ENCODE measurements around the gene CEBPA.

The CEBPA gene

DNA sequence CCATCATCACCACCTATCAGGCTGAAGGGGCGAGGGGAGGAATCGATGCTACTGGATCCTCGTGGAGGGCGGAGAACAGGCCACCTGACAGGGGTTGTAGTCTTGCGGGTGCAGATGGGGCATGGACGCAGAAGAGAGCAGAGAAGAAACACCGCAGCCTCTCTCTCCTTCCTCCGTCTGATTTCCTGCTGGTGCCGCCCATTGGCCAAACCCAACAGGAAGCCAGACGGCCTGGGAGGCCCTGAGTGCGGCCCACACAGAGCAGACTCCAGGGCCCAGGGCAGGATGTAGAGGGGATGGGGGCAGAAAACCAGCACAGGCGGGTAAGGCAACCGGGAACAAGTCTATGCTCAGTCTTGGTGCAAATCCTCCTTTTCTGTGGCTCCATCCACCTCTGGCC, 15.4 kb downstream of the CEBPA start:
- DNase-seq, result no peak

DNA sequence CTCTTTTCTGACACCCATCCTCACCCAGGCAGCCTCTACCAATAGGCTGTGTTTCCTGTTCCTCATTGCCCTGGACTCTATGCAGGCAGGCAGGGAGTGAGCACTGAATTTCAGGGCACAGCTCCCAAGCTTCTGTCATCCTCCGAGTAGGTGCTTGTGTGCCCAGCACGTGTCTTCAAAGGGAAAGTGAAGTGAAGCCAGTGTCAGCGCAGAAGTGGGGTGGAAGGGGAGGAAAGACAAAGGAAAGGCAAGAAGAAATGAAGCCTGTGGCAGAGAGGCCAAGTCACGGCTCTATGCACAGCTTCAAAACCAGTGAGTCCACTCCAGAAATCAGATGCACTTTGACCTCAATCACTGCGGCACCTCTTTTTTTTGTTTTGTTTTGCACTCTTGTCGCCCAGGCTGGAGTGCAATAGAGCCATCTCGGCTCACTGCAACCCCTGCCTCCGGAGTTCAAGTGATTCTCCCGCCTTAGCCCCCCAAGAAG, 16.9 kb downstream of the CEBPA start:
- no peak for DNase-seq

DNA sequence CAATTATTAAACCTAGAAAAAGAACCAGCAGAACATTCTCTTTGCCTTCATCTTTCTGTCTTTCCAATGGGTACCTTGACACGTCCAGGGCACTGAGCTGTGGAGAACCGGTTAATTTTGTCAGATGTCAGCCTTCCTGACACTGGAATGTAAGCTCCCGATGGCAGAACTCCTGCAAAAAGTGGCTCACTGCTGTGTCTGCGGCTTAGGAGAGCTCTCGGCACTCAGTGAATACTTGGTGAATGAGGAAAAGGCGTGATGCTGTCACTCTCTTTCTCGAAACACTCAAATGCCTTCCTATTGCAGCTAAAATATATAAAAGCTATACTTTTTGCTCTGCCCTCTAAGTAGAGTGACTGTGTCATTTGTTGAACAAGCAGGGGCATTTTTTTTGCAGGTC, 17.6 kb downstream of the CEBPA start:
- no peak for DNase-seq

DNA sequence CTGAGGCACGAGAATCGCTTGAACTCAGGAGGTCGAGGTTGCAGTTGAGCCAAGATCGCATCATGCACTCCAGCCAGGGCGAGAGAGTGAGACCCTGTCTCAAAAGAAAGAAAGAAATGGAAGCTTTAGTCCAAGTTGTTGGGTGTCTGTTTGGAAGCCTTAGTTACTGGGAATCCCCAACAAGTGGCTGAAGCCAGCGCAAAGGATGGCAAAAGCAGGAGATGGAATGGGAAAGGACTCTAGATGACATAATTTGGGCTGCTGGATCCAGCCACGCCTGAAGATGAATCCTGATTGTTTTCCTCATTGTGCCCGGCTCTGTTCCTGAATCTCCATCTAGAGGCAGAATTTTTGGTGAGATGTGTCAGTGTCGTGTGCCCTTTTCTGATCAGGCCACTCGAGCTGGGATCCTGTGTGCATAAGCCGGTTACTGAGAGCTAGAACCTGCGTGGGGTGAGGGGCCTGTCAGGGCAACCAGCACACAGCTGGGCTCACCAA, 18.1 kb downstream of the CEBPA start:
- DNase-seq, result no peak

DNA sequence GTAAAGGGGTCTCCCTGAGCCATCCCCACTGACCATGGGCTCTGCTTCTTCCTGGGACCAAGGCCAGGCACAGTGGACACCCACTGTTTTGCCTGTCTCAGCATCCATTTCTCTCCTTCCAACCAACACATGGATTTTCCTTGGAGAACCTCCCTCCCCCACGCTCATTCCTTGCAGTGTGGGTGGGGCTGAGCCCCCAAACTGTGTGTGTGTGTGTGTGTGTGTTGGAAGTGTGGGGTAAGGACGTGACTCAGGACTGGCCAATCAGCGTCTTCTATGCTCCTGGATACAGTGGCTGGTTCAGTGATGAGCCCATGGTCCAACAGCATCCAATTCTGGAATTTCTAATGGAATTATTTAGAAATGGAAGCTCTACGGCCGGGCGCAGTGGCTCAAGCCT, 18.7 kb downstream of the CEBPA start:
- no peak for DNase-seq

DNA sequence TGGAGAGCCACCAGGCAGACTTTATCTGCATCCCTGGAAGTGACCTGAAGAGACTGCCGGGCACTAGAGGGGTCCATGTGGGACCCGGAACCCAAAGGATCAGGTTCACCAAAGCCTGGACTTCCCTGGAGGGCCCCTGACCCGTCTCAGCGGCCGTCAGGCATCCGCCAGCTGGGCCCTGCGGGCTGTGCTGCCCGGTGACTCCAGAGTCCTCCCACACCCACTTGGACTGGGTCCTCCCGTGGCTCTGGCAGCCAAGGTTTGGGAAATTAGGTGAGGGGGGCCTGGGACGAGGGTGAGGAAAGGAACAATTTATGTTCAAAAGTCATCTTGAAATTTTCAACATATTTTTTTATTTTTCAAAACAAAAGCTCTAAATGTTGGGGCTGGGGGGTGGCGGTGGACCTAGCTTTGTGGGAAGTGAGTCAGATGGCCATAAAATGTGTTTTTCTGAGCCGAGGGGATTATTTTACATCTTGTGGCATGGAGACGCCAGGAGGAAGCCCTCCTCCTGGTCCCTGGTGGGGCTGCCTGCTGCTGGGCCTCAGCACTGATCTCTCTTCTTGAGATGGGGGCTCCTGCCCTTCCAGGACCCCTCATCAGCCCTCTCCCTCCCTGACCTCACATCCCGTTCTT, 20.2 kb downstream of the CEBPA start:
- DNase-seq, result no peak

DNA sequence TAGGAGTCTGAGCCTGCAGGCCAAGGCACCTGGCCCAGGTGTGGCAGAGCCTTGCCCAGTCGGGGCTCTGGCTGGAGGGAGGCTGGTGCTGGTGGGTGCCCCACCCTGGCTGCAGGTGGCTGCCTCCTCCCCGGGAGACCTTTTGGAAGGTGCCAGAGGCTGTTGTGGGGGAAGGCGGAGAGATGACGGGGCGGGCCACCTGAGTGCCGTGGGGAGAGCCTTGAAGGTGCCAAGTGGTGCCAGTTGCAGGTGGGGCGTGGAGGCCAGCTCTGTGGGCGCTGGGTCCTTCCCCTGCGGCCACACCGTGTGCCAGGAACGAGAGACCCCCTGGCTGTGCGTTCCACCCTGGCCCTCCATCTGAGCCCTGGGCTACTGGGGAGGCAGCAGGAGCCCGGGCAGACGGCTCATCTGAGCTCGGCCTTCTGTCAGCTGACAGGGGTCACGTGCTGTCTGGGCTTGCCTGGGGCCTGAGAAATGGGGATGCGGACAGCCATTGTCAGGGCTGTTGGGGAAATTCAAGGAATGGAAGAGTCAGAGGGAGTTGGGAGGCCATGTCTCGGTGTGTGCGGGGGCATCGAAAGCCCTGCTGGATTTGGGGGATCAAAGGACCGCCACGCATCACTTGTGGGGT, 20.9 kb downstream of the CEBPA start:
- DNase-seq, result no peak

DNA sequence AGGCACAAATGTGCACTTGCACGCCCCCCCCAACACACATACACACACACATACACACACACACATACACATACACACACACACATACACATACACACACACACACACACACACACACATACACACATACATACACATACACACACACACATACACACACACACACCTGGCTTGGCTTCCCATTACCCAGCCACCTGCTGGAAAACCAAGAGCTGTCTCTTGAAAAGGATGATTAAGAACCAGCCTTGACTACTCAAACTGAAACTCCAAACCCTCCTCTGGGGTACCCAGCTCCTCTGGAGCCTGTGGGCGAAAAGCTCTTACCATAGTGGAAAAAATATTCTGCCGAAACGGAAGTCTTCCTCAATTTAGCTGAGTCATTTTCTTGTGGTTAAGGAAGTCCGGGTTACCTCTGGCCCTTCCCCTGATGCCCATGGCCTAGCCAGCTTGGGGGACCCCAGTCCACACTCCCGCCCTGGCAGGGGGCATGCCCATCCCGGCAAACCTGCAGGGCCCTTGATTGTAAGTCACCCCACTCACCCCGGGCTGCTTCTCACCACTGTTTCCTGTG, 21.9 kb downstream of the CEBPA start:
- DNase-seq, result no peak

DNA sequence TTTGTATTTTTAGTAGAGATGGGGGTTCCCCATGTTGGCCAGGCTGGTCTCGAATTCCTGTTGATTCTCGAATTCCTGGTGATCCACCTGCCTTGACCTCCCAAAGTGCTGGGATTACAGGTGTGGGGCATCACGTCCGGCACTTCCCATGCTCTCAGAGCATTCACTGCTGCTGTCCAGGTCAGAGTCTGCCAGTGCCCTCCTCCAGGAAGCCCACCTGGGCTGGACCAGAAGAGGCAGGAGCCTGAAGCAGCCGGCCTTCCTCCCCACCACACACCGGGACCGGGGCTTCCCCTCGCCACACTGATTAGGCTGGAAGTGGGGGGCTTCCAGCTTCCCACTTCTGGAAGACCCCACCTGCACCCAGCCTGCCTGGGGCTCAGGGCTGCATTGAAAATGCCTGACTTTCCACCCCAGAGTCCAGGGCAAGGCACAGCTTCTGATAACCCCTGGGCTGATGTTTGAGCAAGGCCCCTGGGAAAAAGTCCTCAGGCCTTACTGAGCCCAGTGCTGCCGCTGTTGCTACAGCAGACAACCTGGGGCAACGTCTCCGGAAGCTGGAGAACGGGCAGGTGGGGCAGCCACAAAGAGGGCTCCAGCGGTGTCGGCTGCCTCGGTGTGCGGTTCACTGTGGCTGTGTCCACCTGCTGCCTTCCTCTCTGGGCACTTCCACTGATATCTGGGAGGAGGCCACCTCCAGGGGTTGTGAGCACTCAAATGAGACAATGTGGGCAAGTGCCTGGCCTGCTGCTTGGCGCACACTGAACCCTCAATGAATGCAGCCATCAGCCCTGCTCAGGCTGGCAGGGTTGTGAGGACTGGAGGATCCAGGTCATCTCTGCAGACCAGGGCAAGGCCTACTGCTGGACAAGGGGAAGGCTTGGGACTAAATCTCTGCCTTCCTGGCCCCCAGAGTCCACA, 22.6 kb downstream of the CEBPA start:
- DNase-seq, result no peak

DNA sequence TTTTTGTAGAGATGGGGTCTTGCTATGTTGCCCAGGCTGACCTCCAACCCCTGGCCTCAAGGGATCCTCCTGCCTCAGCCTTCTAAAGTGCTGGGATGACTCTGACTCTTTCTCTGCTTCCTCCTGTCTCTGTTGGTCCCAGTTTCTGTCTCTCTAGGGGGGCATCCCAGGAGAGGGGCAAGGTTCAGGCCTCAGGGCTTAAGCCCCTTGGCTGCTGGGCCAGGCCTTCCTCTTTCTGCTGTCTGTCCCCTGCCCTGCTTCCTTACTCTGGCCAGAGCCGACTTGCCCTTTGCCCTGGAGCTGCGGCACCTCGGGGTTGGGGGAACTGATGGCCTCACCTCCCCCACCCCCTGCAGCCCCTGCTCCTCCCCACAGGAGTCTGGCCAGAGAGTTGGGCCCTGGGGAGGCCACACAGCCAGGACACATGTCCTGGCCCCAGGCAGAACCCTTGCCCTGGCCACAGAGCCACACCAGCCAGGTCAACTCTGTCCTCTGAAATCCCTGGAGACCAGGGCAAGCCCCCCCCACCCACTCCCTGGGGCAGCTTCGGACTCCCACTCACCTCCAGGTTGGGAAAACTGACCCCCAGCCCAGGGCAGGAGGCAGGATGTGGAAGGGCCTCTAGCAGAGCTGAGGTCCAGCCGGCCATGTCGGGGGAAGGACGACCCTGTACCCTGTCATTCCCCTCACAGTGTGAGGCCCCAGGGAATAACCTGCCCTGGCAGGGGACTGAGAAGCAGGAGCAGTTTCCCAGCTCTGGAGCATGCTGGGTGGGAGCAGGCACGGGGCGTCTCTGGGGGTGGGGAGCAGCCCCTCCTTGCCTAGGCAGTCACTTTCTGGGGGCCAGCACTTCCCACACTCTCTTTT, 23.7 kb downstream of the CEBPA start:
- DNase-seq, result no peak

DNA sequence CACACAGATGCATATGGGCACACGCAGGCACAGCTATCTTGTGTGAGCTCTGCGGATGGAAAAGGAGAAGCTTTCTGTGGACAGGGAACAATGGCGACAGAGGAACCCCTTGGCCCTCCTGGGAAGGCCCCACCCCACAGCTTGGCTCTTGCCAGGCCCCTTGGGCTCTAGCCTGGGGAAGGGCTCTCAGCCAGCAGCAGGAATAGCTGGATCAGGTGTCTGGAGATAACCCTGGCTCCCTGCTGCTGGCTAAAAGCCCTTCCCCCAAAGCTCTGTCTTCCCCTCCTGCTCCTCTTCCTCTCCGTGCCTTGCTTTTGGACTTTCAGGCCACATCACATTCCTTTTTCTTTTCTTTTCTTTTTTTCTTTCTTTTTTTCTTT, 24.3 kb downstream of the CEBPA start:
- DNase-seq, result no peak

DNA sequence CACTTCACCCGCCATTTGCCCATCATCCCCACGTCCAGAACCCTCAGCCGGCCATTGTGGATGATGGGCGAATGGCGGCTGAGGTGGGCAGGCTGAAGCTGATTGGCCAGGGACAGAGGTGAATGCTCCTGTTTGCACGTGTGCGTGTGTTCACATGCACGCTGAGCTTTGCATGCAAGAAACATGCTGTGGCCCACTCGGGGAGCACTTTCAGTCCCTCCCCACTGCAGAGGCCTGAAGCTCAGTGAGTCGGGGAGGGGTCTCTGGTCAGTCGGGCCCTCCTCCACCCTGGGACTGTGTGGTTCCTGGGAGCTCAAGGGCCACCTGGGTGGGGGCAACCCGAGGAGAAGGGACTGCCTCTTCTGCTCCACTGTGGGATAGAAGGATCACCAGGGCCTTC, 24.9 kb downstream of the CEBPA start:
- no peak for DNase-seq

DNA sequence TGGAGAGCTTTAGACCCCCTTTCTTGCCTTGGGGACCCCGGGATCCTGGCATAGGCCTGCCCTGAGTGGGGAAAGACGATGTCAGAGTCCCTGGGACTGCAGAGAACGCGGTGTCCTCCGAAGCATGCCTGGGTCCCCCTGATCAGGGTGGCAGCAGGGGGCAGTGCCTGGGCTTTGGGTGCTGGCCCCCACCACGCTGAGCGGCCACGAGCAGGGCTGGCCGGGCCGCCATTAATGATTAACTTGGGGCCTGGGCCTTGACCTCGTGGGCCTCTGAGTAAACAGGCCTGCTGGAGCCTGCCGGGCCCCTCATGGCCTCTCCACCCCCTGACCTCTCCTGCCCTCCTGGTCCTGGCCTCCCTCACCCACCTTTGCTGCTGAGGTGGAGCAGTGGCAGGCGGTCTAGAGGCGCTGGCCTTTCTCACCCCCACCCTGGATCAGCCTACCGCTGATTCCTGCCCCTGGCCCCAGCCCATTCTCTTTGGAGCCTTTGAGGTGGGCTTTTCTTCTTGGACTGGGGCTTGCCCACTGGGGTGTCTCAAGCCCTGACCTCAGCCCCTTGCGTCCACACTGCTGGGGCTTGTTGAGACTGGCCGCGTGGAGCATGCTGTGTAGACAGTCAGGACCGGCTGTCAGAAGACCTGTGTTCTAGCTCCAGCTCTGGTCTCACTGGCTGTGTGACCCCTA, 26.3 kb downstream of the CEBPA start:
- DNase-seq, result no peak

DNA sequence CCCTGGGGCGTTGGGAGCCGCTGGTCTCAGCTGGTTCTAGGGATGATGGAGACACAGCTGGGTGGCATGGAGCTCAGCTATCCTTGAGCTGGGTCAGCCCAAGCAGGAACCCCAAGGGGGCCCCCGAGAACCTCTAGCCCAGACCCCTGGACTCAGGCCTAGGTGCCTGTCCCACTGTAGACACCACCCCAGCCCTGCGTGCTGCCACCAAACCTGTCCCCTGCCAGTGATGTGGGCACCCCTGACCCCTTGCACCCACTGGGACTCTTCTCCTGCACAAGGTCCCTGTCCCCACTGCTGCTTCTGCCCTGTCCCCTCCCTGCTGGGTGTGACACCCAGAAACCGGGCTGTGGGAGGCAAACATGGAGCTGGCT, 26.8 kb downstream of the CEBPA start:
- no peak for DNase-seq

DNA sequence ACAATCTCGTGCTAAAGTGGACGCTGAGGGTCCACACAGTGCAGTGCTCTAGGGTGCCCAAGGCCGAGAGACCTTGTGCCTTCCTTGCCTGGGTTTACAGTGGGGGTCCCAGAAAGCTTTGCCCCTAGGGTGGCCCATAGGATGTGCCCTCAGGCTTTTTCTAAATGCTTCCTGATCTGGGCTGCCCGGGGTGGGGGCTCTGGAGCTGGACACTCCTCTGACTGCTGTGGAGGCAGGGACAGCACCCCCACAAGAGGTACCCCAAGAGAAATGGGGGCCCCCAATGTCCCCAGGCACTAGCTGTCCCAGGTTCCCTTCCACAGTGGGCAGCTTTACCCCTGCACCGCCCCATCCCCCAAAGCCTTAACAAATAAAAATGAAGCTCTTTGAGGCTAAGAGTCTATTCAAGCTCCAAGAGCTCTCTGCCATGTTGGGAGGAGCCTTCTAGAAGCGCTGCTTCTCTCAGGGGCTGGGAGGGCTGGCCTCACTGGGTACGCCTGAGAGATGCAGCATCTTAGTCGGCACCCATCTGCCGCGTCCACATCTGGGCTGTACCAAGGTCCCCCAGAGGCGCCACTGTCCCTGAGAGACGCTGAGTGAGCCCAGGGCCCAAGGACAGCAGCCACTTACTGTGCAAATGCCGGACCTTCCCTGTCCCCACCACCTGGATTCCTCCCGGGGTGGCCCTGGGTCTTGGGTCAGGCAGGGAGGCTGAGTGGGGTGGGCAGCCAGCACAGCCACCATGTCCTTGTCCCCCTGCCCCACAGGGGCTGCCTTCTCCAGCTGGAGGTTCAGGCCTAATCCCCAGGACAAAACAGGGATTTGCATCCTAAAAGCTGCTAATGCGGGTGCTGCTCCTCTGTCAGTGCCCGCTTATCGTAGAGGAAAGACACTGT, 27.4 kb downstream of the CEBPA start:
- DNase-seq, result no peak

DNA sequence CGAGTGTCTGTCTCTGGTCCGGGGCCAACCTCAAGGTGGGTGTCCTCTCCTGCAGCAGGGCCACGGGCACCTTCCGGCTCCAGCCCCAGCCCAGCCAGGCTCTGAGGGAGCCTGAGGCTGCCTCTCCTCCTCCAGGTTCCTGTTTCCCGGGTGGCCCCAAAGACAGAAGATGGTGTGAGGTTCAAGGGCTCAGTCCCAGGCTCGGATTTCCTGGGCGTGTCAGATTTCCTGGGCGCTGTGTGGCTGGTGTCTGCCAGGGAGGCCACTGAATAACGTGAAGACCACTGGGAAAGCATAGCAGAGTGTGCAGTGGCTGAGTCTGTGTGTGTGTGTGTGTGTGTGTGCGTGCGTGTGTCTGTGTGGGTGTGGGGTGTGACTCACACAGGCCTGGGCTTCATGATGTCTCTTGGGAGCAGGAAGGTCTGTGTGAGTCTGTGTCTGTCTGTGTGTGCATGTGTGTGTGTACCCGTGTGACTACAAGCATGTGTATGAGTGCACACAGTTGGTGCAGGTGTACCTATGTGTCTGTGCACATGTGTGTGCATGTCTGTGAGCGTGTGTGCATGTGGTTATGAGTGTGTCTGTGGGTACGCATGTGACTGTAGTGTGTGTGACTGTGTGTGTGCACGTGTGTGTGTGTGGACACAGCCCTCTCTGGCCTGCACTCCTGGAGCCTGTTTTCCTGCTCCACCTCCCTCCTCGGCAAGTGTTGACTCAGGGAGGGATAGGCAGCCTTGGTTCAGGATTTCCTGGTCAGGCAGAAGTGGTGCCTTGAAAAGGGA, 28.3 kb downstream of the CEBPA start:
- no peak for DNase-seq

DNA sequence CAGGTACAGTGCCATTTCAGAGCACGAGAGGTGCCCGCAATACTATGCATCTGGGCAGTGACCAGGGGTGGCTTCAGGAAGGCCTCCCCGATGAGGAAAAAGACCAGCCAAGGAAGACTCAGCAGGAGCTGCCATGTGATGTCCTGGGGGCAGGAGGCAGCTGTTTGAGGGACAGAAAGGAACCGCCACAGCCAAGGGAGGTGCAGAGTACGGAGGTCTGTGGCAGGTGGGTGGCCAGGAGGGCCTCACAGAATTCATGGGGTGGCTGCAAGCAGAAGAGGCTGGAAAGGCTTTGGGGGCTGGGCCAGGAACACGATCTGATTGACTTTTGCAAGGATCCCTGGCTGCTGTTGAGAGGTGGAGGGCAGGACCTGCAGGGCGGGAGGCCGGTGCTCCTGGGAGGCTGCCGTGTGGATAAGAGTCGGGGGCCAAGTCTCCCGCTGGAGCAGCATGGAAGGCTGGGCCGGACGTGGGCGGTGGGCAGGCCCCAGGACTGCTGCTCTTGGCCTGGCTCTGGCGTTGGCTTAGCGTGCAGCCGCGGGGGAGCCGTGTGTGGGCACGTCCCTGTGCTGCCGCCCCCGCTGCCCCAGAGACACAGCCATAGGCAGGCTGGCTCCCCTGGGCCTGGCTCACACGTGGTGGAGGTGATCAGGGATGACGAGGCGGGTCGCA, 29.1 kb downstream of the CEBPA start:
- no peak for DNase-seq

DNA sequence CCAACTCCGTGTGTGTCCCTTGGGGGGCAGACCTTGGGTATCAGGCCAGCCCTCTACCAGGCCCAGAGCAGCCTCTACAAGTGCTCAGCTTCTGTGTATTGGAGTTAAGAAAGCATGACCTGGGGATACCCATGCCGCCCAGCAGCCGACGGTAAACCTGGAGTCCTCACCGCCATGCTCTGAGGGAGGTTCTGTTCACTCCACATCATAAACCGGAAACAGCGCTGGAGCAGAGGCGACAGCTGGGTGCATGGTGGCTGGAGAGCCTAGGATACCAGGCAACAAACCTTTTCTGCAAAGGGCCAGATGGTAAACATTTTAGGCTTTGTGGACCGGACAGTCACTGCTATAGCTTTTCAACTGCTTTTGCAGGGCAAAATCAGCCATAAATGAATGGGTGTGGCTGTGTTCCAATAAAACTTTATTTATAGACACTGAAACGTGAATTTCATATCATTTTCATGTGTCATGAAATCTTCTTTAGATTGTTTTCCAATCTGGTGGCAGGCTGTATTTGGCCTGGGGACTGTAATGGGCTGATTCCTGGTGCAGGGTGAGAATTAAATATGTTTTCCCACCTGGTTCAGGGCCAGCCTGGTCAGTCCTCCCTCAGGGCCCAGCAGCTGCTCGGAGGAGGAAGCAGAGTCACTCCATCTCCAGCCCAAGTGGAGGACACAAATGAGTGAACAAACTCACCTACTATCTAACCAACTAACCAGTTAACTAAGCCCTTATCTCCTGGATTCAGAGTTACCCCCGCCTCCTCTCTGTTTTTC, 30.9 kb downstream of the CEBPA start:
- no peak for DNase-seq
